ENCODE results near the gene JARID2. TPM values are rescaled to one million over a fixed set of nuclear protein-coding genes. Genes with fewer than 3 reads are reported as not detected.
A peak's percentile ranks its signal among the peaks of the same experiment; 100 is the strongest.

The JARID2 gene
- total and polyA plus RNA-seq, 11 donors = 3.5 to 12.2 (median 7.5) TPM

- TF ChIP-seq POLR2A (IDR thresholded peaks at IDR 0.05) (no peak), CTCF (IDR thresholded peaks at IDR 0.05) (no peak)
- intact Hi-C loops (cut with DNase I) = loop anchor here in 3 of 10 donors (2.0 to 5.0 kb wide), 2 partner anchors 103 to 106 kb away; no protein-coding TSS in a partner anchor
- no peaks in the 10 kb centered on the region for H3K9me3 ChIP-seq
- ATAC-seq (no peak), DNase-seq (no peak)
- H3K4me3 ChIP-seq = no peak overlapping the region
- WGBS, 4 donors = 95 to 100% (median 97%) methylated on average over 7 to 10 of the region's 10 CpGs
- H3K4me1 ChIP-seq = peaks cover 0 to 22% (median 5%) of the 10 kb centered on the region in 12 donors
- H3K36me3 ChIP-seq = peaks cover 0 to 96% (median 79%) of the 10 kb centered on the region in 9 donors
- H3K27me3 ChIP-seq = no peaks in the 10 kb centered on the region
- H3K27ac ChIP-seq = no peak overlapping the region
Measured at GRCh38 chr6:15518878-15519277, 273.0 kb downstream of the JARID2 start.

DNA sequence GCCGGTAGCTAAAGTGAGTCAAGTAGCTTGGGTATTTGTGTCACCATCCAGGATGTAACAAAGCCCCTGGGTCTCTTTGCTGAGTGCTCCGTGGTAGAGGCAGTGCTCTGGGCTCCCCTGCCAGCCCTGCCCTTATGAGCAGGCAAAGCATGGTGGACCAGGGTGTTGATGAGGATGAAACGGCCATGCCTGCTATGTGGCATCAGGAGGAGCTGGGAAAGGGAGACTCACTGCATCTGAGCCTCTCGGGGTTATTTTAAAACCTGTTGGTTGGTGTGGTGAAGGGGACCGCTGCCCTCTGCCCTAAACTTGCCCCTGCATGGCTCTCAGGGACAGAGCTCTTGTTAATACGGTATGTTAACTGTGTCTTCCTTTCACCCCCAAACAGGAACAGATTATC lies 273.8 kb downstream of the JARID2 start:
- H3K4me1 ChIP-seq = peaks cover 0 to 21% (median 5%) of the 10 kb centered on the region in 12 donors
- peaks cover 0 to 95% (median 80%) of the 10 kb centered on the region in 9 donors for H3K36me3 ChIP-seq
- ATAC-seq = no peak
- H3K27me3 ChIP-seq = no peaks in the 10 kb centered on the region
- WGBS, 4 donors = 70 to 90% (median 82%) methylated on average over 3 to 6 of the region's 6 CpGs
- TF ChIP-seq POLR2A (IDR thresholded peaks at IDR 0.05) (no peak), CTCF (IDR thresholded peaks at IDR 0.05) (no peak)
- no peak overlapping the region for H3K4me3 ChIP-seq
- intact Hi-C loops (cut with DNase I) = loop anchor here in 4 of 10 donors (2.0 to 5.0 kb wide), 2 partner anchors 103 to 105 kb away; no protein-coding TSS in a partner anchor
- no peak for DNase-seq
- H3K9me3 ChIP-seq = no peaks in the 10 kb centered on the region
- no peak overlapping the region for H3K27ac ChIP-seq

DNA sequence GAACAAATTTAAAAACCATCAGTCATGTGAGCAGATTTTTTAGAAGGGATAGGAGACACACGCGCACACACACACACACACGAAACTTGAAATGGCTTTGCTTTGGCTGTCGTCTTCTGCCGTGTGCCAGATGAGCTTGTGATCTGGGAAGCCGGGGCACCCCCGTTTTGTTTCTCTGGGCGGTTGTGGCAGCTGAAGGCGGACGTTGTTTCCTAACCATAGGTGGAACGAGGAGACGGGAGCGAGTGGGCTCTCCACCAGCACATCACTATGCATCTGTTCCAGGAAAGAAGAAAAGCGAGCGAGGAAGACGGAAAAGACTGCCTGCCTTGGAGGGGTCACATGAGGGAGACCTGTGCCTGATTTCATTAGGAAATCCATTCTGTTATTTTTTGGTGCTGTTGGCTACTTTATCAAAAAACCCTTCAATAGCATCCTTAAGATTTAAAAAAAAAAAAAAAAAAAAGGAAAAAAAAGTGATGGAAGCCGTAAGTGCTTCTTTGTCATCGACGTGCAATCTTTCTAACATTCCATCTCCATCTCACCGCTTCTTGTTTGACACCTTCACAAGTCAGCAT lies 274.8 kb downstream of the JARID2 start:
- no peaks in the 10 kb centered on the region for H3K9me3 ChIP-seq
- TF ChIP-seq CTCF (IDR thresholded peaks at IDR 0.05) = no peak
- TF ChIP-seq POLR2A (IDR thresholded peaks at IDR 0.05) = no peak
- peaks cover 0 to 88% (median 76%) of the 10 kb centered on the region in 9 donors for H3K36me3 ChIP-seq
- no peak overlapping the region for H3K27ac ChIP-seq
- no peak for ATAC-seq
- intact Hi-C loops (cut with DNase I) = loop anchor here in 1 of 10 donors (5.0 kb wide), 1 partner anchor 102 kb away; no protein-coding TSS in a partner anchor
- H3K4me3 ChIP-seq = no peak overlapping the region
- DNase-seq = no peak
- H3K27me3 ChIP-seq = no peaks in the 10 kb centered on the region
- 94 to 95% (median 94%) methylated on average over 20 of the region's 20 CpGs for WGBS, 4 donors
- H3K4me1 ChIP-seq = peaks cover 0 to 20% (median 5%) of the 10 kb centered on the region in 12 donors

DNA sequence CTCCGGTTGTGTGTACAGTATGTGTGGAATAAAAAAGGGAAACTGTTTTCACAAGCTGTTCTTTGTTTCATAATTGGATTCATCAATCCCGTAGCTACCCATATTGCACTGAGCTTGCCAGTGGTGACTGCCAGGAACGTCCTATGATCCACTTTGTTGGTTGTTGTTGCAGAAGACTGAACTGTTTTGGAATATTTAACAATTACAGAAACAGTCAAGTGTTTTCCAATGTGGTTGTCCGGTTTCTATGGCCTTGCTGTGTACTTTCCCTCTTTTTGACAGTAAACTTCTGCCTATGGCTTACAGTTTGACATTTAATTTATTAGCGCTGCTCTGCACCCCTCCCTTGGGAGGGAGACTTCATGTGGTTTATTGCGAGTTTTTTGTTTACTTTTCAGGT lies 275.7 kb downstream of the JARID2 start:
- Histone ChIP-seq H3K27me3 (no peaks in the 10 kb centered on the region), H3K4me3 (no peak overlapping the region), H3K36me3 (peaks cover 0 to 93% (median 76%) of the 10 kb centered on the region in 9 donors), H3K4me1 (peaks cover 0 to 18% (median 3%) of the 10 kb centered on the region in 12 donors), H3K27ac (peak overlapping the region in 3 of 12 donors; percentile 5 to 66 (median 37)), H3K9me3 (no peaks in the 10 kb centered on the region)
- no peak for ATAC-seq
- WGBS, 4 donors = 73 to 81% (median 75%) methylated on average over 6 of the region's 6 CpGs
- TF ChIP-seq POLR2A (IDR thresholded peaks at IDR 0.05) (no peak), CTCF (IDR thresholded peaks at IDR 0.05) (no peak)
- intact Hi-C loops (cut with DNase I) = loop anchor here in 1 of 10 donors (5.0 kb wide), 1 partner anchor 101 kb away; no protein-coding TSS in a partner anchor
- no peak for DNase-seq

All from heart left ventricle (tissue), 16 donors.